Breast epithelium (tissue), 3 donors: ENCODE data around the gene RRM2.

ENCODE experiments used
- POLR2AphosphoS5 ChIP-seq, 3 donors: sonication (generic); formaldehyde crosslinking; IDR thresholded peaks; one replicate each; pipeline ENCODE4 v1.6.1; 2017; ENCODE audit warnings: antibody characterized with exemption in 3 of 3
- TF ChIP-seq, protein P1 (sequence below), 3 donors: fragments of 450-650 bp; IDR thresholded peaks; one replicate each; pipeline ENCODE4 v1.5.1; 2016 to 2017; ENCODE audit warnings: antibody characterized with exemption in 3 of 3, mild to moderate bottlenecking in 3 of 3, moderate library complexity in 3 of 3

DNA sequence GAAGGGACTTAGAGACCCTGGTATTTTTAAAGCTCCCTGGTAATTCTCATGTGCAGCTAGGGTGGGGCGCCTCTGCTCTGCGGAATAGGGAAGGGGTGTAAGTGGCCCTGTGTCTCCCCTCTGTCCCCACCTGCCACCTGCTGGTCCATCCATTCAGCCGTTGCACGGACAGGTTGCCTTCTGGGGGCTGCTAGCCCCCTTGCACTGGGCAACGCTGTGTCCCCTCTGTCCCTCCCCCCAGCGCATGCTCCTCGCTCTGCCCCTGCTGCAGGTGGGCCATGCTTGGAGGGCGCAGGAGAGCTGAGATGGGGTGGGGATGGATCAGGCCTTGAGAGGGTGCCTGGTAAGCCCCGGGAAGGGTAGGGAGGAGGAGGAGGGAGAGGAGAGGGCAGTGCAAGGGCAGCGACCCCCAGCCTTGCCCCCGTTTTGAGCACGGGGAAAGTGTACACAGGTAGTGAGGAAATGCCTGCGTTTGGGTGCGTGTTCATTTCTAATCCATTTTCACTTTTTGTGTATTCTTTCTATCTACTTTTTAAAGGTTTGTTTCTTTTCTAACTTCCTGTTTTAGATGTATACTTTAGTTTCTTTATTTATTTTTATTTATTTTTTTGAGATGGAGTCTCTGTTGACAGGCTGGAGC is 23.9 kb downstream of the RRM2 start:
- TF ChIP-seq, protein P1, sequence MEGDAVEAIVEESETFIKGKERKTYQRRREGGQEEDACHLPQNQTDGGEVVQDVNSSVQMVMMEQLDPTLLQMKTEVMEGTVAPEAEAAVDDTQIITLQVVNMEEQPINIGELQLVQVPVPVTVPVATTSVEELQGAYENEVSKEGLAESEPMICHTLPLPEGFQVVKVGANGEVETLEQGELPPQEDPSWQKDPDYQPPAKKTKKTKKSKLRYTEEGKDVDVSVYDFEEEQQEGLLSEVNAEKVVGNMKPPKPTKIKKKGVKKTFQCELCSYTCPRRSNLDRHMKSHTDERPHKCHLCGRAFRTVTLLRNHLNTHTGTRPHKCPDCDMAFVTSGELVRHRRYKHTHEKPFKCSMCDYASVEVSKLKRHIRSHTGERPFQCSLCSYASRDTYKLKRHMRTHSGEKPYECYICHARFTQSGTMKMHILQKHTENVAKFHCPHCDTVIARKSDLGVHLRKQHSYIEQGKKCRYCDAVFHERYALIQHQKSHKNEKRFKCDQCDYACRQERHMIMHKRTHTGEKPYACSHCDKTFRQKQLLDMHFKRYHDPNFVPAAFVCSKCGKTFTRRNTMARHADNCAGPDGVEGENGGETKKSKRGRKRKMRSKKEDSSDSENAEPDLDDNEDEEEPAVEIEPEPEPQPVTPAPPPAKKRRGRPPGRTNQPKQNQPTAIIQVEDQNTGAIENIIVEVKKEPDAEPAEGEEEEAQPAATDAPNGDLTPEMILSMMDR (IDR thresholded peaks at IDR 0.05) = no peak
- TF ChIP-seq POLR2AphosphoS5 (IDR thresholded peaks at IDR 0.05) = no peak
